HG02973 (cell line): ENCODE data around the gene OTX1.
"Not testable (repeated sequence)": the region's sequence is repeated elsewhere in the genome, so short reads cannot be mapped to it uniquely, and the experiment has no call there.

ENCODE experiments used
- ATAC-seq: cut with Tn5 transposase; IDR thresholded peaks from one replicate; pipeline ENCODE4 v1.9.1; 2021; ENCODE audit warnings: moderate library complexity; ENCODE audit not compliant: unreplicated experiment

Gene OTX1

GRCh38 chr2:63058144-63058920 lies 7.7 kb downstream of the OTX1 start:
- ATAC-seq: no peak

GRCh38 chr2:63058921-63059792 lies 8.5 kb downstream of the OTX1 start:
- ATAC-seq: no peak

- ATAC-seq: no peak
Observed at GRCh38 chr2:63059793-63060471, 9.3 kb downstream of the OTX1 start.

- ATAC-seq: no peak
Observed at GRCh38 chr2:63060472-63060991, 9.9 kb downstream of the OTX1 start.

- ATAC-seq: no peak
Observed at GRCh38 chr2:63064197-63064596, 13.6 kb downstream of the OTX1 start.

- no peak for ATAC-seq
Observed at GRCh38 chr2:63064661-63065060, 14.0 kb downstream of the OTX1 start.

GRCh38 chr2:63066265-63066664 lies 15.6 kb downstream of the OTX1 start:
- ATAC-seq: no peak

- no peak for ATAC-seq
Observed at GRCh38 chr2:63066838-63067237, 16.2 kb downstream of the OTX1 start.

GRCh38 chr2:63071664-63072063 lies 21.0 kb downstream of the OTX1 start:
- no peak for ATAC-seq

GRCh38 chr2:63073994-63074393 lies 23.4 kb downstream of the OTX1 start:
- no peak for ATAC-seq

GRCh38 chr2:63074399-63074798 lies 23.8 kb downstream of the OTX1 start:
- ATAC-seq: not testable (repeated sequence)

GRCh38 chr2:63078852-63079606 lies 28.4 kb downstream of the OTX1 start:
- ATAC-seq: no peak

- ATAC-seq: no peak
Observed at GRCh38 chr2:63081404-63081803, 30.8 kb downstream of the OTX1 start.

- no peak for ATAC-seq
Observed at GRCh38 chr2:63086687-63087086, 36.1 kb downstream of the OTX1 start.

- no peak for ATAC-seq
Observed at GRCh38 chr2:63092401-63092800, 41.8 kb downstream of the OTX1 start.

- no peak for ATAC-seq
Observed at GRCh38 chr2:63092857-63093256, 42.2 kb downstream of the OTX1 start.

GRCh38 chr2:63093502-63093901 lies 42.9 kb downstream of the OTX1 start:
- ATAC-seq: no peak

- ATAC-seq: no peak
Observed at GRCh38 chr2:63096491-63096890, 45.9 kb downstream of the OTX1 start.

GRCh38 chr2:63099032-63099431 lies 48.4 kb downstream of the OTX1 start:
- ATAC-seq: no peak

- ATAC-seq: no peak
Observed at GRCh38 chr2:63101954-63102353, 51.3 kb downstream of the OTX1 start.

- ATAC-seq: no peak
Observed at GRCh38 chr2:63104482-63104881, 53.9 kb downstream of the OTX1 start.
